ENCODE results near the gene SKI.

DNA sequence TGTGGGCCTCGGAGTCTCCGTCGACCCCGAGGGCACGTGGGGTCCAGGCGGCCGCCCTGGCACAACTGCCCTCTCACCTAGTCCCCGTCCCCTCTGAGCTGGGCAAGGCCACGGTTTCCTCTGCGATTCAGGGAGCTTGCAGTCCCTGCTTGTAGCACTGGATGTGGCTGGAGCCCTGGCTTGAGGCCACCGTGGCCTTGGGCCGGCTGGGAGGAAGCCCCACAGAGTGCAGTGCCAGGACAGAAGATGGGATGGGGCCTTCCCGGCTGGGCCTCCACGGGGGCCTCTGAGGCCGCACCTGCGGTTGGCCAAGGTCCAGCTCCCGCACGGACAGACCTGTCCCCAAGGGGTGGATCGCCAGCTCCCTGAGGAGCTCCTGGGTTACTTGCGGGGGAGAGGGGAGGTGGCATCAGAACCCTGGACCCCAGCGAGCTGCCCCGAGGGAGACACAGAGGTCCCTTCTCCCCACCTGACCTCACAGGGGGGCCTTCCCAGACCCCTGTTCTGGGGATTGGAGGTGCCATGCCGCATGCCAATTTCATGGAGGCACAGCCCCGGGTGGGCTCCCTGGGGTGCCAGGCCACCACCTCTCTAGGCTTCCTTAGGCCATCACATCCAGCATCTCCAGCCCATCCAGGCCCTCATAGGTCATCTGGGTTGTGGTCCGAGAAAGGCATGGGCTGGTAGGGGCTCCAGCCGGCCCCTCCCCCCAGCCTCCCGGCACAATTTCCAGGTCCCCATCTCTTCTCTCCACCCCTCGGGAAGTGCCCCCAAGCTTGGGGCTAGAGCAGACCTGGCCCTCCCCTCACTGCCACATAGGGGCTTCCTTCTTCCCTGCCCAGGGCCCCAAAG, 82.4 kb downstream of the SKI start:
- TF ChIP-seq, protein P1, sequence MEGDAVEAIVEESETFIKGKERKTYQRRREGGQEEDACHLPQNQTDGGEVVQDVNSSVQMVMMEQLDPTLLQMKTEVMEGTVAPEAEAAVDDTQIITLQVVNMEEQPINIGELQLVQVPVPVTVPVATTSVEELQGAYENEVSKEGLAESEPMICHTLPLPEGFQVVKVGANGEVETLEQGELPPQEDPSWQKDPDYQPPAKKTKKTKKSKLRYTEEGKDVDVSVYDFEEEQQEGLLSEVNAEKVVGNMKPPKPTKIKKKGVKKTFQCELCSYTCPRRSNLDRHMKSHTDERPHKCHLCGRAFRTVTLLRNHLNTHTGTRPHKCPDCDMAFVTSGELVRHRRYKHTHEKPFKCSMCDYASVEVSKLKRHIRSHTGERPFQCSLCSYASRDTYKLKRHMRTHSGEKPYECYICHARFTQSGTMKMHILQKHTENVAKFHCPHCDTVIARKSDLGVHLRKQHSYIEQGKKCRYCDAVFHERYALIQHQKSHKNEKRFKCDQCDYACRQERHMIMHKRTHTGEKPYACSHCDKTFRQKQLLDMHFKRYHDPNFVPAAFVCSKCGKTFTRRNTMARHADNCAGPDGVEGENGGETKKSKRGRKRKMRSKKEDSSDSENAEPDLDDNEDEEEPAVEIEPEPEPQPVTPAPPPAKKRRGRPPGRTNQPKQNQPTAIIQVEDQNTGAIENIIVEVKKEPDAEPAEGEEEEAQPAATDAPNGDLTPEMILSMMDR (IDR thresholded peaks at IDR 0.05) = no peak
- TF ChIP-seq POLR2AphosphoS5 (IDR thresholded peaks at IDR 0.05) (no peak), POLR2A (IDR thresholded peaks at IDR 0.05) (no peak), EP300 (IDR thresholded peaks at IDR 0.05) (no peak)
